ENCODE results near the gene SALL3. TPM values are rescaled to one million over a fixed set of nuclear protein-coding genes. Genes with fewer than 3 reads are reported as not detected.

Gene SALL3
- total and polyA plus RNA-seq, 2 of the 4 experiments (the other 2 are of a cell fraction) = not detected

DNA sequence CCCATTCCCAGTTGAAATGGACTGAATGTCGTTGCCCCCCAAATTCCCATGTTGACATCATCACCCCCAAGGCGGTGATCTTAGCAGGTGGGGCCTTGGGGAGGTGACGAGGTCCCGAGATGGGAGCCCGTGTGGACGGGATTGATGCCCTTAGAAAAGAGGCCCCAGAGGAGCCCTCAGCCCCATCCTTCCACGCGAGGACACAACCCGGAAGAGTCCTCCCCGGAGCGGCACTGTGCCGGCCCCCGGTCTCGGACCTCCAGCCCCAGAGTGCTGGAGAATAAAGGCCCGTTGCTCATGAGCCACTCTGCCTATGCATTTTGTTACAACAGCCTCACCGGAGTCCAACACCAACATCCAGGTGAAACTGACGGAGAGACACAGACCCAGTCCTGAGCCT lies 30.4 kb upstream of the SALL3 start:
- Histone ChIP-seq H3K79me1 (ENCODE audit: low read depth in 1 of 2, low read length in 2 of 2) (no peaks in the 10 kb centered on the region), H3K18ac (ENCODE audit: low read depth, low read length) (no peak overlapping the region), H2BK20ac (ENCODE audit: low read depth, low read length) (no peak overlapping the region), H2AK9ac (replicated peaks; ENCODE audit: low read depth, low read length, poor library complexity) (no peak overlapping the region), H4K20me1 (ENCODE audit: insufficient read depth, low read length) (no peaks in the 10 kb centered on the region), H3K27ac (ENCODE audit: insufficient read depth, low read length) (no peak overlapping the region), H3K14ac (replicated peaks; ENCODE audit: low read depth, low read length) (no peak overlapping the region), H2BK5ac (ENCODE audit: low read depth, low read length, poor library complexity, severe bottlenecking) (no peak overlapping the region), H3K27me3 (ENCODE audit: control insufficient read depth, insufficient read depth, low read length) (no peaks in the 10 kb centered on the region), H3K56ac (ENCODE audit: extremely low read depth, insufficient read depth, low read length) (no peak overlapping the region), H4K91ac (ENCODE audit: insufficient read depth, low read depth, low read length) (no peak overlapping the region), H2AK5ac (ENCODE audit: low read depth, low read length) (no peak overlapping the region), H3K4ac (ENCODE audit: low read depth, low read length) (no peak overlapping the region), H3K4me1 (ENCODE audit: control insufficient read depth, insufficient read depth, low read length) (no peaks in the 10 kb centered on the region), H3K9me1 (ENCODE audit: insufficient read depth, low read length) (no peaks in the 10 kb centered on the region), H3K9me3 (ENCODE audit: control insufficient read depth, insufficient read depth, low read length) (peaks cover 45% of the 10 kb centered on the region), H4K8ac (ENCODE audit: low read depth in 2 of 2, low read length in 2 of 2) (no peak overlapping the region), H2AFZ (replicated peaks; ENCODE audit: low read length, poor library complexity) (no peak overlapping the region), H3K4me2 (ENCODE audit: low read depth, low read length) (no peak overlapping the region), H3K36me3 (ENCODE audit: control insufficient read depth, insufficient read depth, low read length) (no peaks in the 10 kb centered on the region), H3K4me3 (ENCODE audit: insufficient read depth, low read depth, low read length) (no peak overlapping the region), H3K23ac (ENCODE audit: low read depth, low read length) (no peak overlapping the region), H2BK15ac (ENCODE audit: low read depth, low read length) (no peak overlapping the region), H4K5ac (ENCODE audit: low read depth, low read length) (no peak overlapping the region), H3K9ac (ENCODE audit: low read depth, low read length) (no peak overlapping the region), H2BK120ac (ENCODE audit: low read depth, low read length) (no peak overlapping the region)
- TF ChIP-seq MAZ (IDR thresholded peaks at IDR 0.05; ENCODE audit: borderline replicate concordance, low read depth, low read length) (no peak), CHD1 (IDR thresholded peaks at IDR 0.05; ENCODE audit: low read depth, low read length) (no peak), CEBPB (IDR thresholded peaks at IDR 0.05; ENCODE audit: low read depth, low read length) (no peak), RAD21 (IDR thresholded peaks at IDR 0.05; ENCODE audit: low read length) (no peak), USF2 (IDR thresholded peaks at IDR 0.05; ENCODE audit: low read depth, low read length) (no peak), RFX5 (IDR thresholded peaks at IDR 0.05; ENCODE audit: low read depth, low read length) (no peak), RCOR1 (IDR thresholded peaks at IDR 0.05; ENCODE audit: insufficient replicate concordance, low read length) (no peak), SMC3 (IDR thresholded peaks at IDR 0.05; ENCODE audit: low read depth, low read length) (no peak), NFE2L2 (IDR thresholded peaks at IDR 0.05; ENCODE audit: low read depth, low read length) (no peak), ELK1 (IDR thresholded peaks at IDR 0.05; ENCODE audit: borderline replicate concordance, low read depth, low read length) (no peak), FOS (IDR thresholded peaks at IDR 0.05; ENCODE audit: low read depth, low read length) (no peak), MAFK (IDR thresholded peaks at IDR 0.05; ENCODE audit: low read depth, low read length) (no peak), POLR2A (IDR thresholded peaks at IDR 0.05; ENCODE audit: low read depth, low read length) (no peak)
- TF ChIP-seq, protein P1, sequence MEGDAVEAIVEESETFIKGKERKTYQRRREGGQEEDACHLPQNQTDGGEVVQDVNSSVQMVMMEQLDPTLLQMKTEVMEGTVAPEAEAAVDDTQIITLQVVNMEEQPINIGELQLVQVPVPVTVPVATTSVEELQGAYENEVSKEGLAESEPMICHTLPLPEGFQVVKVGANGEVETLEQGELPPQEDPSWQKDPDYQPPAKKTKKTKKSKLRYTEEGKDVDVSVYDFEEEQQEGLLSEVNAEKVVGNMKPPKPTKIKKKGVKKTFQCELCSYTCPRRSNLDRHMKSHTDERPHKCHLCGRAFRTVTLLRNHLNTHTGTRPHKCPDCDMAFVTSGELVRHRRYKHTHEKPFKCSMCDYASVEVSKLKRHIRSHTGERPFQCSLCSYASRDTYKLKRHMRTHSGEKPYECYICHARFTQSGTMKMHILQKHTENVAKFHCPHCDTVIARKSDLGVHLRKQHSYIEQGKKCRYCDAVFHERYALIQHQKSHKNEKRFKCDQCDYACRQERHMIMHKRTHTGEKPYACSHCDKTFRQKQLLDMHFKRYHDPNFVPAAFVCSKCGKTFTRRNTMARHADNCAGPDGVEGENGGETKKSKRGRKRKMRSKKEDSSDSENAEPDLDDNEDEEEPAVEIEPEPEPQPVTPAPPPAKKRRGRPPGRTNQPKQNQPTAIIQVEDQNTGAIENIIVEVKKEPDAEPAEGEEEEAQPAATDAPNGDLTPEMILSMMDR (conservative IDR thresholded peaks at IDR 0.05; ENCODE audit: low read depth, low read length) = no peak
- dilution Hi-C loops (cut with HindIII; ENCODE audit: low sequenced_read_pairs, unreplicated experiment) = no loop called here
- ChIA-PET POLR2A (ENCODE audit: unreplicated experiment) (no interaction called here), CTCF (no interaction called here)
- ATAC-seq (ENCODE audit: low read depth) = no peak
- no peak for DNase-seq
- in situ Hi-C loops (cut with MboI; ENCODE audit: low sequenced_read_pairs) = no loop called here
- WGBS, 2 experiments (ENCODE audit: extremely low coverage in 2 of 2, insufficient read length in 1 of 2) = 53% methylated on average over 2 of the region's 17 CpGs; no CpG with 5 or more reads in 1 of the 2 experiments
- no TSS peak for BruUV-seq (replicated peaks)
- intact Hi-C loops (cut with micrococcal nuclease) = no loop called here
